NCI-H748 (cell line): ENCODE measurements around the gene SCRN1.
A peak's percentile ranks its signal among the peaks of the same experiment; 100 is the strongest.

Experiments
- DNase-seq: peaks from one replicate; lab custom pipeline; 2025; ENCODE audit not compliant: unreplicated experiment; lab: John Stamatoyannopoulos, UW

SCRN1 gene

GRCh38 chr7:29989257-29989995 lies at the start of gene SCRN1:
Gene SCRN1, minus strand, starts transcription at chr7:29989801. Its CDS starts 20,734 bp downstream, at chr7:29969067.
- peak; percentile 77 for DNase-seq

GRCh38 chr7:30038196-30038980 lies 48.8 kb upstream of the SCRN1 start:
- no peak for DNase-seq

GRCh38 chr7:30036220-30036619 lies 46.6 kb upstream of the SCRN1 start:
- DNase-seq = no peak

GRCh38 chr7:30034501-30034900 lies 44.9 kb upstream of the SCRN1 start:
- DNase-seq = no peak

GRCh38 chr7:30032310-30033125 lies 42.9 kb upstream of the SCRN1 start:
- DNase-seq = peak; percentile 10

- peak; percentile 25 for DNase-seq
These were observed 40.1 kb upstream of the SCRN1 start for GRCh38 chr7:30029696-30030095.

- DNase-seq = peak; percentile 48
These were observed 39.4 kb upstream of the SCRN1 start for GRCh38 chr7:30028749-30029635.

GRCh38 chr7:30028216-30028748 lies 38.7 kb upstream of the SCRN1 start, which contains the start of gene PLEKHA8:
Gene PLEKHA8, plus strand, starts transcription at chr7:30028412. Its CDS starts 351 bp downstream, at chr7:30028763.
- DNase-seq = peak; percentile 80

- DNase-seq = no peak
These were observed 38.2 kb upstream of the SCRN1 start for GRCh38 chr7:30027740-30028215.

- peak; percentile 50 for DNase-seq
These were observed 37.5 kb upstream of the SCRN1 start for GRCh38 chr7:30027065-30027456.

GRCh38 chr7:30026229-30027064 lies 36.8 kb upstream of the SCRN1 start, which contains the start of gene FKBP14:
Gene FKBP14, minus strand, starts transcription at chr7:30026702. Its CDS starts 194 bp downstream, at chr7:30026508.
- DNase-seq = peak; percentile 98

GRCh38 chr7:30023524-30023923 lies 33.9 kb upstream of the SCRN1 start:
- DNase-seq = no peak

- DNase-seq = no peak
These were observed 33.4 kb upstream of the SCRN1 start for GRCh38 chr7:30022991-30023390.

GRCh38 chr7:30020535-30020934 lies 30.9 kb upstream of the SCRN1 start:
- DNase-seq = no peak

- DNase-seq = no peak
These were observed 30.4 kb upstream of the SCRN1 start for GRCh38 chr7:30019960-30020359.

GRCh38 chr7:30019387-30019786 lies 29.8 kb upstream of the SCRN1 start:
- DNase-seq = no peak

GRCh38 chr7:30018451-30018850 lies 28.9 kb upstream of the SCRN1 start:
- DNase-seq = no peak

- no peak for DNase-seq
These were observed 23.2 kb upstream of the SCRN1 start for GRCh38 chr7:30012757-30013156.

GRCh38 chr7:30010021-30010420 lies 20.4 kb upstream of the SCRN1 start:
- no peak for DNase-seq
